ENCODE results near the gene TEX36. TPM values are rescaled to one million over a fixed set of nuclear protein-coding genes. Genes with fewer than 3 reads are reported as not detected.

Gene TEX36
- polyA plus RNA-seq, 1 of the 3 experiments (the other 2 are of a cell fraction), result not detected

- no peak overlapping the region for H2AFZ ChIP-seq (ENCODE audit: low read depth)
- ChIA-PET POLR2A (no interaction called here), CTCF (no interaction called here)
- no peak for DNase-seq
- H4K20me1 ChIP-seq (ENCODE audit: insufficient read depth), result no peaks in the 10 kb centered on the region
- H3K9me3 ChIP-seq, result no peaks in the 10 kb centered on the region
- no peak overlapping the region for H3K9ac ChIP-seq
- peaks cover under 1 to 5% of the 10 kb centered on the region in 2 experiments; a peak in 2 of 4 replicates for H3K4me1 ChIP-seq (ENCODE audit: control insufficient read depth in 1 of 2, insufficient read depth in 2 of 2, low read depth in 1 of 2, low read length in 1 of 2)
- H3K4me2 ChIP-seq, result no peak overlapping the region
- no peaks in the 10 kb centered on the region for H3K79me2 ChIP-seq (ENCODE audit: insufficient read depth)
- WGBS (ENCODE audit: low lambda C conversion rate), result 56% methylated on average over 8 of the region's 8 CpGs
- no peaks in the 10 kb centered on the region for H3K36me3 ChIP-seq (replicated peaks in 1 of 2; ENCODE audit: control insufficient read depth in 1 of 2, insufficient read depth in 2 of 2, low read length in 1 of 2)
- TF ChIP-seq, protein P1, sequence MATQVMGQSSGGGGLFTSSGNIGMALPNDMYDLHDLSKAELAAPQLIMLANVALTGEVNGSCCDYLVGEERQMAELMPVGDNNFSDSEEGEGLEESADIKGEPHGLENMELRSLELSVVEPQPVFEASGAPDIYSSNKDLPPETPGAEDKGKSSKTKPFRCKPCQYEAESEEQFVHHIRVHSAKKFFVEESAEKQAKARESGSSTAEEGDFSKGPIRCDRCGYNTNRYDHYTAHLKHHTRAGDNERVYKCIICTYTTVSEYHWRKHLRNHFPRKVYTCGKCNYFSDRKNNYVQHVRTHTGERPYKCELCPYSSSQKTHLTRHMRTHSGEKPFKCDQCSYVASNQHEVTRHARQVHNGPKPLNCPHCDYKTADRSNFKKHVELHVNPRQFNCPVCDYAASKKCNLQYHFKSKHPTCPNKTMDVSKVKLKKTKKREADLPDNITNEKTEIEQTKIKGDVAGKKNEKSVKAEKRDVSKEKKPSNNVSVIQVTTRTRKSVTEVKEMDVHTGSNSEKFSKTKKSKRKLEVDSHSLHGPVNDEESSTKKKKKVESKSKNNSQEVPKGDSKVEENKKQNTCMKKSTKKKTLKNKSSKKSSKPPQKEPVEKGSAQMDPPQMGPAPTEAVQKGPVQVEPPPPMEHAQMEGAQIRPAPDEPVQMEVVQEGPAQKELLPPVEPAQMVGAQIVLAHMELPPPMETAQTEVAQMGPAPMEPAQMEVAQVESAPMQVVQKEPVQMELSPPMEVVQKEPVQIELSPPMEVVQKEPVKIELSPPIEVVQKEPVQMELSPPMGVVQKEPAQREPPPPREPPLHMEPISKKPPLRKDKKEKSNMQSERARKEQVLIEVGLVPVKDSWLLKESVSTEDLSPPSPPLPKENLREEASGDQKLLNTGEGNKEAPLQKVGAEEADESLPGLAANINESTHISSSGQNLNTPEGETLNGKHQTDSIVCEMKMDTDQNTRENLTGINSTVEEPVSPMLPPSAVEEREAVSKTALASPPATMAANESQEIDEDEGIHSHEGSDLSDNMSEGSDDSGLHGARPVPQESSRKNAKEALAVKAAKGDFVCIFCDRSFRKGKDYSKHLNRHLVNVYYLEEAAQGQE (IDR thresholded peaks at IDR 0.05; ENCODE audit: low read depth, low read length), result no peak
- no peaks in the 10 kb centered on the region for H3F3A ChIP-seq (replicated peaks; ENCODE audit: insufficient read depth)
- no peak overlapping the region for H3K27ac ChIP-seq (ENCODE audit: low read depth in 2 of 2, low read length in 1 of 2)
- H3K9me2 ChIP-seq, result no peaks in the 10 kb centered on the region
- no peaks in the 10 kb centered on the region for H3K27me3 ChIP-seq (ENCODE audit: insufficient read depth)
- no peak overlapping the region for H3K4me3 ChIP-seq (ENCODE audit: low read depth in 2 of 2, low read length in 1 of 2)
Observed at GRCh38 chr10:125689955-125690569, 7.1 kb upstream of the TEX36 start.

- no peaks in the 10 kb centered on the region for H3K27me3 ChIP-seq (ENCODE audit: insufficient read depth)
- no peak overlapping the region for H3K27ac ChIP-seq (ENCODE audit: low read depth in 2 of 2, low read length in 1 of 2)
- H3K9me3 ChIP-seq, result no peaks in the 10 kb centered on the region
- TF ChIP-seq SMC3 (IDR thresholded peaks at IDR 0.05; ENCODE audit: low read depth, low read length) (no peak), FOXJ3 (CRISPR knock-in tag; IDR thresholded peaks at IDR 0.05) (no peak)
- TF ChIP-seq, protein P2, sequence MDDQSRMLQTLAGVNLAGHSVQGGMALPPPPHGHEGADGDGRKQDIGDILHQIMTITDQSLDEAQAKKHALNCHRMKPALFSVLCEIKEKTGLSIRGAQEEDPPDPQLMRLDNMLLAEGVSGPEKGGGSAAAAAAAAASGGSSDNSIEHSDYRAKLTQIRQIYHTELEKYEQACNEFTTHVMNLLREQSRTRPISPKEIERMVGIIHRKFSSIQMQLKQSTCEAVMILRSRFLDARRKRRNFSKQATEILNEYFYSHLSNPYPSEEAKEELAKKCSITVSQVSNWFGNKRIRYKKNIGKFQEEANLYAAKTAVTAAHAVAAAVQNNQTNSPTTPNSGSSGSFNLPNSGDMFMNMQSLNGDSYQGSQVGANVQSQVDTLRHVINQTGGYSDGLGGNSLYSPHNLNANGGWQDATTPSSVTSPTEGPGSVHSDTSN (IDR thresholded peaks at IDR 0.05), result no peak
- TF ChIP-seq, protein P1 (IDR thresholded peaks at IDR 0.05; ENCODE audit: low read depth, low read length), result no peak
- no peaks in the 10 kb centered on the region for H3K79me2 ChIP-seq (ENCODE audit: insufficient read depth)
- no peak for DNase-seq
- POLR2A ChIA-PET, result no interaction called here
- no peaks in the 10 kb centered on the region for H3F3A ChIP-seq (replicated peaks; ENCODE audit: insufficient read depth)
- no peaks in the 10 kb centered on the region for H3K36me3 ChIP-seq (replicated peaks in 1 of 2; ENCODE audit: control insufficient read depth in 1 of 2, insufficient read depth in 2 of 2, low read length in 1 of 2)
- H3K4me1 ChIP-seq (ENCODE audit: control insufficient read depth in 1 of 2, insufficient read depth in 2 of 2, low read depth in 1 of 2, low read length in 1 of 2), result peaks cover 0 to 5% of the 10 kb centered on the region in 2 experiments; a peak in 1 of 4 replicates
- H3K4me2 ChIP-seq, result no peak overlapping the region
- no peak overlapping the region for H2AFZ ChIP-seq (ENCODE audit: low read depth)
- H3K4me3 ChIP-seq (ENCODE audit: low read depth in 2 of 2, low read length in 1 of 2), result no peak overlapping the region
- no peak overlapping the region for H3K9ac ChIP-seq
- CTCF ChIA-PET, result no interaction called here
- H4K20me1 ChIP-seq (ENCODE audit: insufficient read depth), result no peaks in the 10 kb centered on the region
- H3K9me2 ChIP-seq, result no peaks in the 10 kb centered on the region
- 54% methylated on average over 3 of the region's 3 CpGs for WGBS (ENCODE audit: low lambda C conversion rate)
Observed at GRCh38 chr10:125687507-125688185, 4.7 kb upstream of the TEX36 start.
